ENCODE measurements around the gene CCDC116.
A peak's percentile ranks its signal among the peaks of the same experiment; 100 is the strongest.

The CCDC116 gene

DNA sequence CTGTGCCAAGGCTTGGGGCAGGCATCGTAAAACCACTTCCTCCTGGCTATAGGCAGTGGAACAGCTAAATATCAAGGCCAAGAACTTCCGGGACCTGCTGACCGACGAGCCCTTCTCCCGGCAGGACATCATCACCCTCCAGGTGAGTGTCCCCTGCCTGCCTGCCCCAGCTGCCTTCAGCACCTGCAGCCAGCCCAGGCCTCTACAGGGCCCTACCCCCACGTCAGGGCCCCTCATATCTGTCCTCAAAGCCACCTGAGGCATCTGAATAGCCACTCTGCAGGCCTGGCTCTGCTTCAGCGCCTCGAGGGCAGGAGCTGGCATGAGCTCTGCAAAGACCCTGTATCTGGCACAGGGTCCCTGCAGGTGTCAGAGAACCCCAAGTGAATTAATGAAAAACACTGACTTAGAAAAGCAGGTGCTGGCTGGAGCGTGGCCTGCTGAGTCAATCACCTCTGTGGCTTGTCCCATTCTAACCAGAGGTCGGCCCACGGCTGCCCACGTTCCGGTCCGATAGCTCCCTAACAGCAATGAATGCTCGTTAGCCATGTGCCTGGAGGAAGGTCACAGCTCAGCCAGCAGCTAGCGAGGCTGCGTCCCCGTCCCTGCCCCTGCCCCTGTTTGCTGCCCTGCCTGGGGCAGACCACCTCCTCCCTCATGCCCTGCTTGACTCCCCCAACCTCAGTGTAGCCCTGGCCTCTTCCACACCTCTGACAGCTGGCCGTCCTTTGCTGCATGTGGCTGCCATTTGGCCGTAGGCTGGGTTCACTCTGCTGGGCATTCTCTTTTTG, 50.0 kb downstream of the CCDC116 start:
- peaks cover 51 to 76% (median 60%) of the 10 kb centered on the region in 3 donors for H3K36me3 ChIP-seq
- H3K9me3 ChIP-seq: no peaks in the 10 kb centered on the region
- no peak for TF ChIP-seq CTCF (IDR thresholded peaks at IDR 0.05)
- no peak overlapping the region for H3K27ac ChIP-seq
- no peak overlapping the region for H3K4me3 ChIP-seq
- H3K4me1 ChIP-seq: no peaks in the 10 kb centered on the region
- intact Hi-C loops (cut with DNase I; ENCODE audit: low total_unique reads): no loop called here
- H3K27me3 ChIP-seq: no peaks in the 10 kb centered on the region
- DNase-seq: no peak

DNA sequence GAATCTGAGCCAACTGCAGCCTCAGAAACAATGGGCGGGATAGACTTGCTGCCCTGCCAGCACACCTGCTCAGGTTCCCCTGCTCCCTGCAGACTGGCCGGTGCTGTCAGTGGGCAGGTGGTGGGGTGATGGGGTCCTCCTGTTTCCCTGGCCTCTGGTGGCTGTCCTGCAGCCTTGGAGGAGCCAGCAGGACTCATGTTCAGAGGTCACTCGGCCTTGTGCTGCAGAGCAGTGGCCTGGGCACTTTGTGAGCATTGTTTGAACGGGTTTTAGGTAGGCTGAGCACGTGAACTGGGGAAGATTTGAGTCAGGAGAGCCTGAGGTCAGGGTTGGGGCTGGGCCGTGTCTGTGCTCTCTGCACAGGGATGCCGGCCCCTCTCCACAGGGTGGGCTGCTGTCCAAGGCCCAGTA, 50.8 kb downstream of the CCDC116 start:
- Histone ChIP-seq H3K4me1 (no peaks in the 10 kb centered on the region), H3K27ac (no peak overlapping the region), H3K36me3 (peaks cover 51 to 76% (median 68%) of the 10 kb centered on the region in 3 donors), H3K27me3 (no peaks in the 10 kb centered on the region), H3K4me3 (no peak overlapping the region), H3K9me3 (no peaks in the 10 kb centered on the region)
- no peak for DNase-seq
- TF ChIP-seq CTCF (IDR thresholded peaks at IDR 0.05): no peak
- intact Hi-C loops (cut with DNase I; ENCODE audit: low total_unique reads): no loop called here

- Histone ChIP-seq H3K4me1 (no peaks in the 10 kb centered on the region), H3K36me3 (peaks cover 57 to 85% (median 80%) of the 10 kb centered on the region in 3 donors), H3K4me3 (no peak overlapping the region), H3K27me3 (no peaks in the 10 kb centered on the region), H3K9me3 (no peaks in the 10 kb centered on the region), H3K27ac (no peak overlapping the region)
- peak in 1 of 2 donors; percentile 61 for DNase-seq
- intact Hi-C loops (cut with DNase I; ENCODE audit: low total_unique reads): no loop called here
- TF ChIP-seq CTCF (IDR thresholded peaks at IDR 0.05): no peak
These were observed 52.1 kb downstream of the CCDC116 start for GRCh38 chr22:21684492-21685163.

DNA sequence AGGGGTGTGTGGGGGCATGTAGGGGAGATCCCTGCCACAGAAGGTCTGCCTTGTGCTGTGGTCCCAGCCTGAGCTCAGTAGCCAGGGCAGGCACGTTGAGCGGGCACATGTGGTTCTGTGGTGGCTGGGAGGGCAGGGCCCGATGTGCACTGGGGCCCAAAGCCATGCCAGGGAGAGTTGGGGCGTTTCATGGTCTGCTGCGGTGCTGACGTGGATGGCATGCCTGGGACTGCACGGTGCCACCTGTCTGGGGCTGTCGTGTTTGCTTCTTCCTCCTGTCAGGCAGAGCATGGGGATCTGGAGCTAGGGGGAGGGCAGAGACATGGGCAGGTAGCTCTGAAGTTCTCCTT, 52.6 kb downstream of the CCDC116 start:
- Histone ChIP-seq H3K4me3 (no peak overlapping the region), H3K4me1 (no peaks in the 10 kb centered on the region), H3K36me3 (peaks cover 57 to 90% (median 82%) of the 10 kb centered on the region in 3 donors), H3K27ac (no peak overlapping the region), H3K9me3 (no peaks in the 10 kb centered on the region), H3K27me3 (no peaks in the 10 kb centered on the region)
- DNase-seq: no peak
- intact Hi-C loops (cut with DNase I; ENCODE audit: low total_unique reads): no loop called here
- no peak for TF ChIP-seq CTCF (IDR thresholded peaks at IDR 0.05)

- Histone ChIP-seq H3K27ac (no peak overlapping the region), H3K4me3 (no peak overlapping the region), H3K27me3 (no peaks in the 10 kb centered on the region), H3K9me3 (no peaks in the 10 kb centered on the region), H3K36me3 (peaks cover 56 to 94% (median 78%) of the 10 kb centered on the region in 3 donors), H3K4me1 (no peaks in the 10 kb centered on the region)
- DNase-seq: peak in 1 of 2 donors; percentile 61
- intact Hi-C loops (cut with DNase I; ENCODE audit: low total_unique reads): no loop called here
- TF ChIP-seq CTCF (IDR thresholded peaks at IDR 0.05): no peak
These were observed 53.6 kb downstream of the CCDC116 start for GRCh38 chr22:21686193-21686608.
